Left colon (tissue), 2 donors: Measurements from ENCODE around the gene COQ10A. TPM values are rescaled to one million over a fixed set of nuclear protein-coding genes. Genes with fewer than 3 reads are reported as not detected.

Source experiments
- ATAC-seq: fragments of 200-7000 bp; cut with Tn5 transposase; one replicate; pipeline ENCODE4 v1.9.1; 2020; ENCODE audit warnings: mild to moderate bottlenecking, moderate library complexity
- DNase-seq, 2 donors: peaks; one replicate each; pipeline ENCODE4 v3.0.0-alpha.2; 2020
- intact Hi-C, 2 donors: fragments of 100-400 bp; cut with DNase I in 1 of 2; cut with micrococcal nuclease in 1 of 2; formaldehyde crosslinking; loops; one replicate each; pipeline versions ENCODE4 v1.11.2 to v1.14.0; 2022; cut with DNase I, micrococcal nuclease
- long read RNA-seq: library from polyadenylated mRNA; unstranded; transcript quantifications from one replicate; pipeline ENCODE4 v2.0.0, GENCODE V29; 2021
- total RNA-seq, 2 donors: library from RNA; stranded (reverse); fragmentation: NEBNext Ultra II Directional; extraction: Animal tissue kit (Norgen Biotek cat#: 25700); gene quantifications; one replicate each; pipeline ENCODE4 v1.2.1, GENCODE V29; 2021
- donor health status: DM: no; HTN: no; CAD: no.
- donor health status: DM: yes; HTN: yes; CAD: no.

The COQ10A gene
- 1 to 10 TPM; 4.1 to 5.3 TPM for total RNA-seq
- long read RNA-seq, partial matches to known transcripts, result 0 of 4 reads
- long read RNA-seq, other reads (novel, unspliced or antisense), result 1 of 4 reads

GRCh38 chr12:56266693-56267442 is at the start of gene COQ10A:
Gene COQ10A (plus strand): TSS chr12:56266942. CDS start chr12:56267119, 177 bp downstream.
- ATAC-seq, result peak; percentile 89
- DNase-seq, result peak; percentile 91 to 95
- intact Hi-C loops, result no loop called here

GRCh38 chr12:56219840-56220239 is 46.9 kb upstream of the COQ10A start:
- DNase-seq (no peak), ATAC-seq (no peak)
- intact Hi-C loops, result no loop called here

- intact Hi-C loops, result no loop called here
- ATAC-seq (no peak), DNase-seq (no peak)
Observed at GRCh38 chr12:56220611-56221231, 46.0 kb upstream of the COQ10A start.

- ATAC-seq, result peak; percentile 8
- intact Hi-C loops, result no loop called here
- peak; percentile 52 to 63 for DNase-seq
Observed at GRCh38 chr12:56221232-56221756, 45.4 kb upstream of the COQ10A start.

- DNase-seq, result peak; percentile 98 to 99
- intact Hi-C loops, result no loop called here
- peak; percentile 79 for ATAC-seq
Observed at GRCh38 chr12:56221757-56222530, 44.8 kb upstream of the COQ10A start, which contains the start of gene RNF41. Gene RNF41 (minus strand): TSS chr12:56221922. CDS start chr12:56214047, 7,875 bp downstream.

GRCh38 chr12:56222531-56222895 is 44.2 kb upstream of the COQ10A start:
- no peak for DNase-seq
- intact Hi-C loops, result no loop called here
- ATAC-seq, result no peak

GRCh38 chr12:56223571-56224101 is 43.1 kb upstream of the COQ10A start:
- intact Hi-C loops, result loop anchor here in 1 of 2 donors (2.0 kb wide), 1 partner anchor 31 kb away; no protein-coding TSS in a partner anchor
- ATAC-seq (peak; percentile 5), DNase-seq (no peak)

- intact Hi-C loops, result loop anchor here in 1 of 2 donors (2.0 kb wide), 1 partner anchor 31 kb away; no protein-coding TSS in a partner anchor
- ATAC-seq, result peak; percentile 74
Observed at GRCh38 chr12:56224102-56224701, 42.5 kb upstream of the COQ10A start, which contains the start of gene NABP2. Gene NABP2 (plus strand): TSS chr12:56224342. CDS start chr12:56224857, 515 bp downstream.

GRCh38 chr12:56224954-56225353 is 41.8 kb upstream of the COQ10A start:
- DNase-seq, result no peak
- no peak for ATAC-seq
- intact Hi-C loops, result loop anchor here in 1 of 2 donors (2.0 kb wide), 1 partner anchor 32 kb away; no protein-coding TSS in a partner anchor

More at GRCh38 chr12:56224102-56224701, 42.5 kb upstream of the COQ10A start, which contains the start of gene NABP2:
- peak; percentile 98 for DNase-seq

GRCh38 chr12:56229082-56229481 is 37.7 kb upstream of the COQ10A start:
- intact Hi-C loops, result no loop called here
- no peak for ATAC-seq
- no peak for DNase-seq

GRCh38 chr12:56229916-56230431 is 36.8 kb upstream of the COQ10A start, which contains the start of gene SLC39A5:
Gene SLC39A5 (plus strand): TSS chr12:56230051. CDS start chr12:56231275, 1,224 bp downstream.
- peak; percentile 56 to 58 for DNase-seq
- ATAC-seq, result peak; percentile 52
- intact Hi-C loops, result no loop called here

- intact Hi-C loops, result no loop called here
- DNase-seq (peak; percentile 87 to 89), ATAC-seq (peak; percentile 92)
Observed at GRCh38 chr12:56230432-56231183, 36.1 kb upstream of the COQ10A start.

GRCh38 chr12:56231184-56231582 is 35.6 kb upstream of the COQ10A start:
- peak; percentile 17 for ATAC-seq
- intact Hi-C loops, result no loop called here
- DNase-seq, result no peak

- no peak for ATAC-seq
- intact Hi-C loops, result no loop called here
- DNase-seq, result no peak
Observed at GRCh38 chr12:56234746-56235436, 31.9 kb upstream of the COQ10A start.

- no peak for DNase-seq
- ATAC-seq, result no peak
- intact Hi-C loops, result no loop called here
Observed at GRCh38 chr12:56236091-56236490, 30.7 kb upstream of the COQ10A start.

GRCh38 chr12:56236985-56237384 is 29.8 kb upstream of the COQ10A start:
- DNase-seq, result no peak
- intact Hi-C loops, result no loop called here
- ATAC-seq, result peak; percentile 5
